Activated naive CD4-positive, alpha-beta T cell treated with Interleukin-2 at 50 U/mL for 16 hours (primary cell): ENCODE data around the gene NBEA.

Source experiments
- DNase-seq: peaks from one replicate; pipeline ENCODE4 v3.0.0-alpha.2; 2020

The NBEA gene

DNA sequence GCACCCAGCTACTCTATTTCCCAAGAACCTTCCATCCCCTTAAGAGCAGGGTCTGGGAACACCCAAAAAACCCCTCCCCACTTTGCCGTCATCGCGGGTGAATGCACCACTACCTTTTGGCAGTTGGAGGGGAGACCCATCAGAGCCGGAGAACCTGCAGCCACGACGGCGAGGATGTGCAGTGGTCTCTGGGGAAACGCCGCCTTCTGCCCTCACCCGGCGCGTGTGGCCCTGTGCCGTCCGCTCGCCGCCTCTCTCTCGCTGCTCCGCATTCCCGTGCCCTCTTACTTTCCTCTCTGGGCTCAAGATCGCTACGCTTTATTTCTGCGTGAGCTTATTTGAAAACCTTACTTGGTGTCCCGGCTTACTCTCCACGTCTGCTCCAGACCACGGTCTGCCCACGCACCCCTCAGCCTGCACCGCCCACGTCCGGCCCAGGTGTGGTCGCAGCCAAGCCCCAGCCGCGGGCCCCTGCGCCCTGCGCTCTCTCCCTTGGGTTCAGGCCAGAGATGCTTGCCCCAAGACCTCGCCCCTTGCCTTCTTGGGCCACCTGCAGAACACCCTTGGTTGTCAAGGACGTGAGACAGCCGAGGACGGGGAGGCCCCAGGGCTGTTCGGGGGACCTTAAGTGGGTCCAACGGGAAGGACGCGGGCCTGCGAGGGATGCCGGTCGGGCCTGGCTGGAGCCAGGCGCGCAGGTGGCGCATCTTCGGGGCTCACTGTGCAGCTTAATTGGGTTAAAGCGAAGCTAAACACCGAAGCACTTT is 536.4 kb downstream of the NBEA start:
- no peak for DNase-seq

DNA sequence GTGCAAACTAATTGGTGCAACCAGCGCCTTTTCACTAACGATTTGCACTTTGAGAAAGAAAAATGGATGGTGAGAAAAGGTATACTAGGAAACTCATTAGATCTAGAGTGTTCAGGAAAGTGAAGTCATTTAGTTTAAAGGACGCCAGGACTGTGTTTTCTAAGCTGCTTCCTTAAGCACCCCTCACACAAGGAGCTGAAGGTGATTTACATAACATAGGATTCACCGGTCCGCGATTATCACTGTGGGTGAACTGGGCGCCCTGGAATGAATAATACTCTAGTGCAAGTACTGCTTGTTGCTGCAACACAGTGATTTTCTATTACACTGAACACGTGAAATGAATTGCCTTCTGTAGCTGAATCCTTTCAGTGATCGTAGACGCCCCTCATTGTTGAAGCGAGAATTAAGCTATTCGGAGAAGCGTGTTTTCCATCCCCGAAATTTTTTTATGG is 537.0 kb downstream of the NBEA start:
- no peak for DNase-seq

DNA sequence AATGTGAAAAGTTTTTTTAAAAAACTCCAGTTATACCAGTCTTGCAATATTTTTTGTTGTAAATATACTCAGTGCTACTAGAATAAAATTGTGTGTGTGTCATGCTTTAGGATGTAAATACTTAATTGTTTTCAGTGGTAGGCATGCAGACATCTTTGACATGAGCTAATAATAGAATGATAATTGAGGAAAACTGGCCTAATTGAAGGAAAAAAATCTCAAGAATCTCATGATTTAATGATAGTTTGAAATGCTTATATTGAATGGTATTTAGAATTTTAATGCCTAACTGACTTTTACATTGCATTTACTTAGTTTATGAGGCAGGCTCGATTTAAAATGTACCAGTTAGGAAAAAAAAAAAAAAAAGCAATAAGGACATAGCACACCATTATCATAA is 537.6 kb downstream of the NBEA start:
- DNase-seq, result no peak

DNA sequence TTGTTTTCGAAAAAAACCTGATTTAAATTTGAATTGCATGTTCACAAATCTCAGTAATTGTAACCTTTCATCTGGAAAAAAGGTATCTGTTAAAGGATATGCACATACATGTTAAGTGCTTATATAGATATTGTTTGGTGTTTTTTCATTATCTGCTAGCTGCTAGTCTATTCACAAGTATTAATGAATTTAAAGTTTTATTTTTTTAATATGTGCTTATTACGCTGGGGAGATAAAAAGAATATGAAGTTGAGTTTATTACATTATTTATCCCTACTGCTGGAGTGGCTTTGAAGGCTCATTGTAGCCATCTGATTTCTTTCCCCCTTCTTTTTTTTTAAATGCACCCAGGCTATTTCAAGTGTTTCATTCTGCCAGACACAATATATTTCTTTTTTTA is 538.3 kb downstream of the NBEA start:
- no peak for DNase-seq

DNA sequence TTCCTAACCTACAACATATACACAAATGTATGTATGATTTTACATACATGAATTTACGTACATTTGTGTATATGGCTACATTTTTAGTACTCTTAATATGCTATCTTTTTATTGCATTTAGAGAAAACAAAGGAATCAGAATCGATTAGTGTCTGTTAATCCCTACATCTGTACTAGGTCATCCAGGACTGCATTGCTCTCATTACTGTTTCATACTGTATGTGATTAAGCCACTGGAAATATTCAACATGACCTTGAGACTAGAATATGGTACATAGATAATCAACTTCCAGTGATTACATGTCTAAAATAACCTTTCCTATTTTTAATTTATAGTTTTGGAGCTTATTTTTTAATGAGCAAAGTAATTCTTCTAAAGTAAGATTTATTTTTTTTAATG is 539.7 kb downstream of the NBEA start:
- no peak for DNase-seq

DNA sequence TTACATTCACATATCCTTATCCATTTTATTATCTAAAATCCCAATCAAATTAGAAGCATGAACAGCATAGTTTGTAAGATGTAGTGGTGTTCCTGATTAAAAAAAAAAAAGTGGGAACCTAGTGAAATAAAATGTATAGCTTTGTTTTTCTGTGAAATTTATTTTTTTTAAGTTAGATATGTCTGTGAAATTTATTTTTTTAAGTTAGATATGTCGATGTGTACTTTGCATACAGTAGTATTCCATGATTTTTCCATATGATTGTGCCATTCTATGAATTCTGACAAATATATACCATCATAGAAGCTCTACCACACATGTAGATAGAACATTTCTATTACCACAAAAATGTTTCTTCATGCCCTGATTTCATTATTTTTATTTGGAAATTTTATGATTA is 540.5 kb downstream of the NBEA start:
- no peak for DNase-seq

DNA sequence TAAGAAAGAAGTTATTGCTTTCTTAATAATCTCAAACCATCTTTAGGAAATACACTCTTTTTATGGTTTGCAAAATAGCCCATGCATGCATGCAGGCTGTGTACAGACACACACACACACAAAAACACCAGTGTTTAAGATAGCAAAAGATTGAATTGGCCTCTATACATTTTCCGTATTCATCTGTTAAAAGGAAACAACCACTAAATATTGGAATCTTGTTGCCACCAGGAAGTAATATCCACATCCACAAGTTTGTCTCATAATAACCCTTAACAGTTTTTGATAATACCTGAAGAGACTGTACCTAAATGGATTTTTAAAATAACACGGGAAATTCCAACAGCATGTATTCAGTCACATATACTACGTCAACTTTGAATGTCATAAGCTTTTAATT is 541.7 kb downstream of the NBEA start:
- DNase-seq, result no peak

DNA sequence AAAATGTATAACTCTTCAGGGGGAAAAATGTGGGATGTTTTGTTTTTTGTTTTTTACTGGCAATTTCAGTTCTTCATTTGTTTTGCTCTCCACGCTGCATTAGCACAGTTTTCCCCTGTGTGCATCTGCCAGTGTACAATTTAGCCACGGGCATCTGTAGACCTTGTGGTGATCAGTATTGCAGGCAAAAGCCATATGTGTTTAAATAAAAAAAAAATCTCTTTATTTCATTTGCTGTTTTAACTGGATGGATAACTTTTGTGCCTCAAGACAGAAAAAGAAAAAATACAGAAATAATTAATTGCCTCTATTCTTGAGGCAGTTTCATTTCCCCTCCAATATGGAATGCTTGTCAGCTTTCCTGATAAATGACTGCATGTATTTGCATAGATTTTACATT is 542.3 kb downstream of the NBEA start:
- DNase-seq, result no peak

DNA sequence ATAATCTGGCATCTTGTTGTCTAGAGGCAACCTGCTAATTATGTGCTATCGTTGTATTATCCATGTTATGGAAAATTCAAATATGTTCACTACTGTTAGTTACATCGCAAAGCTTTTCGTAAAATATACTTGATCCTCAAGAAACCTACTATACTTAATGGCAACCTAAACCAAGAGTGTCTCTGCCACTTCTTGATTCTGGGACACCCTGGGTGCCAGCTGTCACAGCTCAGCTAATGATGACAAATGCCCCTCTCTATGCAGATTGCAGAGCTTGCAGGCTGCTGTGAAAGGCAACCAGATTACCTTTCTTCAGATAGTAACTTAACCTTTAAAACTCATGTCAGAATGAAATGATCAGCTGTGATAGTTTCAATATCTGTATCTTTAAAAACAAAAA is 543.4 kb downstream of the NBEA start:
- DNase-seq, result no peak

DNA sequence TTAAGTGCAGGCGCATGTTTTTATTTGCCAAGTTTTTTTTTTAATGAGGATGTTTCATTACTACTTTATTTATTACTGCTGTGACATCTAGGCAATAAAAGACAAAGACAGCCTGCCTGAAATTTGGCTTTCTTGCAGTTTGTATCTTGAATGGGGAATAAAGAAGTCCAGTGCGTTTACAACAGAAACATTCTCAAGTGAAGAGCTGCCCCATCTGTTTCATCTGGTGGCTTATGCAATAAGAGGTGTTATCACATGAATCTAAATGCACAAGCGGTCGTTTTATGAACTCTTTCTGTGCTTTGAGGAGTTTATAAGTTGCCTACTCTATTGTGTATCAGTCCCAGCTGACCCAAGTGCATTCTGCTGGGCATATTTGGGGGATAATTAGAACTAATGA is 547.0 kb downstream of the NBEA start:
- no peak for DNase-seq

DNA sequence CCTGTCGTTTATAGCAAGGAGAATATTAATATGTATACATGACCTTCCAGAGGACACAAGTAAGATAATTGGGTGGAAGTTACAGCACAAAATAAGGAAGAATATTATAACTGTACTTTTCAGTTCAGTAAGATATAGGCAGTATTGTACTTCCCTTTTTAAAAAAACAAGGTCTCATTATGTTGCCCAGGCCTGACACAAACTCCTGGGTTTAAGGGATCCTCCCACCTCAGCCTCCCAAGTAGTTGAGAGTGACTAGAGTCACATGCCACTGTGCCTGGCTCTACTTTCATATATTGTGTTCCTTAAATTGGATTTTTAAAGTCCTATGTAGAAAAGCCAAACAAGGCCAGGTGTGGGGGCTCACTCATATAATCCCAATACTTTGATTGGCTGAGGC is 553.9 kb downstream of the NBEA start:
- DNase-seq, result no peak

DNA sequence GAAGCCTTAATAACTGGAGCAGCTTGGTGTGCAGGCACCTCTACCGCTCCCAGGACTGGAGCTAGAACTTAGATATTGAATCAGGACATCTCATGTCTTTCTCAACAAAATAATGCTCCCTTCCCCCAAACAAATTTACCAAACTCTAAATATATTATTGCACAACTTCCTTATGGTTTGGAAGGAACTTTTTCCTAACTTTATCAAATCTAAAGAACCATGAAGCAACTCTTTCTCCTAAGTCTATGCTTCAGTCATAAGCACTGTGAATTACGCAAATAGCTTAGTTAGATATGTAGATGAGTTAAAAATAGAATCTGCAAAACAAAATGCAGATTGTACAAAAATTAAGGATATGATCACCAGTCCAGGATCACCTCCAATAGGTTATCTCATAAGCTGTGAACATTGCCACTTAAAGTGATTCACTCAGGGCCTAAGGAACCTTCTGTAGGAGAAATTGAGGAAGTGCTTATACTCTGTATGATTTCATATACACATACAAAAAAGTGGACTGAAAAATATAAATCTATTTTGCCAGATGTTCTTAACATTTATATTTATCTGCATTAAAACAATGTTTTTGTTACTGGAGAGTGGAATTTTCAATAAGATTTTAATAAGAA is 554.8 kb downstream of the NBEA start:
- DNase-seq, result no peak

DNA sequence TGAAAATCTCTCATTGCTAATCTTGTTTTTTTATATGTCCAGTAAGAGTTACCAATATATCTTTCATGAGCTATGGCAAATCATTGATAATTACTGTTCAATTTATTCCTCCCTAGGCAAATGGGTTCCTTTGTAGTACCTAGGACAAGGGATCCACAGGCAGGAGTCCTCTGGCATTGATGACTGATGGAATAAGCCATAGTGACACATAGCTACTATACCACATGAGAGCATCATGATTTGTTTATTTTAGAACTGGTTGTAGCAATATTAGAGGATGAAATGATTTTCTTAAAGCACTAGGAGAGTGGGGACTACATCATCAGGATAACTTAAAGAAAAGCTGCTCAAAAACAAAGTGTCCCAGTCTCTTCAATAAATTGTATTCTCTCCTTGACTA is 556.2 kb downstream of the NBEA start:
- DNase-seq, result no peak

DNA sequence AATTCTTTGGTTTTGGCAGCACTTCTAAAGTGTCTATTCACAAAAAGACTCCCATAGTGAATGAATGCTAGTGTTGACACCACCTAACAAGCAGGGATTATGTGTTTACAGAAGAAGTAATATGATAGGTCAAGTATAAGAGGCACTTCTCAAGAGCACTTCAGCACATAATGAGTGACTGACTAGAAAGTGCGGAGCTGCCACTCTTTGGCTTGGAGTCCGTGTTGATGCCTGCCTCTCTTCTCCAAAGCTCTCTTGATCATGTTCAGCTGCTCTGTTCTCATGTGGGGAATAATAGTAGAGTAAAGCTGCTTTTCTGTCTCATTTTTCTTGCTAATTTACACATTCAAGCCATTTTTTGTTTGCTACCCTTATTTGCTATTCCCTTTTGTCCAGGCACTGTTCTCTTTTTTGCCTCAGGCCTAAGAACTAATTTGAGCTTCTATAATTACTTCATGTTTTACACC is 557.2 kb downstream of the NBEA start:
- no peak for DNase-seq

DNA sequence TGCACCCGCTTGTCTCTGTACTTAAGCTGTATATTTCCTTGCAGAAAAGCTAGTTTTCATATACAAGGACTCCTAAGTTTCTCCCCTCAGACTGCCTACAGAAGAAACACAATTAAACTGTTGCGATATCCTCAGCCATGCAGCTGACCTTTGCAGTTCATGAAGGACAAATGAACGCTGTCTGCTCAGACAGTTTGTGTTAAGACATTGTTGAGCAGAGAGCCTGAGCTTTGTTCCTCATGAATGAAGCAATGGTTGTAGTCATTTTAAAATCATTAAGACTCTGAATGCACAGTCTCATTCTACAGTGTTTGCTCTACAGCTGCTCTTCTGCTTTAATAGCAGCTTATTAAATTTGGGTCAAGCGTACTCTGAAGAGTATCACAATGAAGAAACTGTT is 557.6 kb downstream of the NBEA start:
- DNase-seq, result no peak

DNA sequence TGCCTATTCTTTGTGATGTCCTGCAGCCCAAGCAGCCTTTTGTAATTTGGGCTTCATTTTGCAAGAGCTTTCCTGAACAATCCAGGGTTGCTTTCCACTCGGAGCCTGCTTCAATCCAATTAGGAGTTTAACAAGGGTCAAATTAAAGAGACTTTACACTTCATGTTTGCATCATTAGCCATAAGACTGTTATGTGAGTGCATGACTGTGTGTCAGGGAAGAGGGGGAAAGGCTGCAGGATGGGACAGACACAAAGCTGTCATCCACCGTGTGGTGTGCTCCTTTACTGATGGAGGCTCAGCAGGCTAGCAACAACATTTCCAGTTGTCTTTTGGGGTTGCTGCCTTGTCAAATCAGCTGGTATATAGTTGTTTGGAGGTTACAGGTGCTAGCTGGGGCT is 558.1 kb downstream of the NBEA start:
- no peak for DNase-seq

DNA sequence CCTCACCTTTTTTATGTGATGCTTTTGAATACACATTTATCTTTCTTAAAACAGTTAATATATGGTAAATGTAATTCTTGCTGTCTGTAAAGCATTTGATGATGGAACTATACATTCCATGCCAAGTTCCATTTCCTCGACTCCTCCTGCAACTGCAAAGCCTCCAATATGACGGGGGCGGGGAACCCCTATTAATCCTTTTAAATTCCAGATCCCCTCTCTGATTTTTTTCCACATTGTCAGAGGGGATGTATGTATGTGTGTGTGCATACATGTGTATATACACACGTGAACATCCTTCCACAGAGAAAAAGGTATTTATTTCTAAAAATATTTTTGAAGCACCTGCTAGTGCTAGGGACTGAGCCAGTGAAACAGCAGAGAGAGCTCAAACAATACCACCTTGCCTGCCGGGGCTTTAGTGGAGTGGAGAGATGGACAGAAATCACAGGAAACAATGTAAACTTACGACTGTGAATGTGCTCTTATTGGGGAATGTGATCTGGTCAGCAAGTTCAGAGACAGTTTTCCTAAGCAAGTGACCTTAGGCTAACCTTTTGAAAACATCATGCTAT is 559.7 kb downstream of the NBEA start:
- no peak for DNase-seq

DNA sequence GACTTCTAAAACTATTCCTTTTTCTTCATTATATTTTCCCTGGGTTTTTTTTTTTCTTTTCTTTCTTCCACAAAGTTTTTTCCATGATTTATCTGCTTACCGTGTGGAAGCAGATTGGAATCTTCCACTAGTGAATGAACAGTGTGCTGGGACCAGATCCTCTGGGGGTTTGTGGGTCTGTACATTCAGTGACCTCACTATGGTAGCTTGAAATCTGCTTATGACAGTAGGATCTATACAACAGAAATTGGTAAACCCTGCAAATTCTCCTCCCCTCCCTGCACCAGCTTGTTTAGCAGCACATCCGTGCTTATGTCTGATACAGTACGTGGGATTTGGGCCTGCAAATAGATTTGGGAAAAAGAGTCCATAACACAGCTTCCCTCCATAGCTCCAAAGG is 560.4 kb downstream of the NBEA start:
- DNase-seq, result no peak

DNA sequence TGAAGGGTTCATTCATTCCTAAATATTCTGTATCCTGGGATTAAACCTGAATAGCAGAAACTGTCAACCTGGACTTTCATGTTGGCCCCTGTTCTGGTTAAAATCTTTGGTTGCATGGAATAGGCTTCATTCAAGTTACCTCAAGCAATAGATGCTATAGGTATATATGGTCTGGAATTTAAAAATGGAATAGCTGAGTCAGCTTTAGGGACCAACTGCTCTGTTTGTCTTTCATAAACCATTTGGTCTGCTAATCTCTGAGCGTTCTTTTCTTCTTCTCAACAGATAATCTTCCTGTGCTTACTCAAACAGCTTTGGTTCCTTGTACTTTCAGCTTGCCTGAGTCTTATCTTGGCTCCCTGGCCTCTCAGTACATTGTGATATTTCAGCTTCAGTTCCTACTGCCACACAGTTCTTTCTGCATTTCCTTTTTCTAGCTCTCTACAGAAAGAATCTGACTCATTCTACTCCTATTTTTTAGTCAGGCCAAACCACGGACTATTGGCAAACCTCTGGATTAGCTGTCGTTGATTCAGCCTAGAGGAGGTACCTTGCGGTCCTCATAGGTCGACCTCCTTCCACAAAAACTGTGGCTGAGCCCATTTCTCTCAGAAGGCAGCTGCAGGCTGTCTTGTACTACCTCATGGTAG is 570.3 kb downstream of the NBEA start:
- no peak for DNase-seq

DNA sequence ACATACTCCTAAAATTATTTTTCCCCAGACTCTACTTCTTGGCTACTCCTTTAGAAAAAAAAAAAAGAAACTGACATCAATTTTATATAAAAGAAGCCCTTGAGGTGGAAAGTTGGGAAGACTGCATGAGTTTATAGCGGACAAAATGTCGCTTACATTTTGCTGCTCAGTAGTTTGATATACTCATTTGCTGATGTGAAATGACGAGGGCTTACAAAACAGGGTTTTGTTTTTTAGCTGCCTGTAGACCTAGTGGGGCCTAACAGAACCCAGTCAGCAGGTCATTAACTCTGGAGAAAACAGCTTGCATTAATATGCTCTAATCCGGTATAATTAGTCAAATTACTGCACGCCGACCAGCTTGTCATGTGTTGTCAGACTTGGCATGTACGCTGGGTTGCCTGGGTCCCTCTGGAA is 572.0 kb downstream of the NBEA start:
- no peak for DNase-seq

DNA sequence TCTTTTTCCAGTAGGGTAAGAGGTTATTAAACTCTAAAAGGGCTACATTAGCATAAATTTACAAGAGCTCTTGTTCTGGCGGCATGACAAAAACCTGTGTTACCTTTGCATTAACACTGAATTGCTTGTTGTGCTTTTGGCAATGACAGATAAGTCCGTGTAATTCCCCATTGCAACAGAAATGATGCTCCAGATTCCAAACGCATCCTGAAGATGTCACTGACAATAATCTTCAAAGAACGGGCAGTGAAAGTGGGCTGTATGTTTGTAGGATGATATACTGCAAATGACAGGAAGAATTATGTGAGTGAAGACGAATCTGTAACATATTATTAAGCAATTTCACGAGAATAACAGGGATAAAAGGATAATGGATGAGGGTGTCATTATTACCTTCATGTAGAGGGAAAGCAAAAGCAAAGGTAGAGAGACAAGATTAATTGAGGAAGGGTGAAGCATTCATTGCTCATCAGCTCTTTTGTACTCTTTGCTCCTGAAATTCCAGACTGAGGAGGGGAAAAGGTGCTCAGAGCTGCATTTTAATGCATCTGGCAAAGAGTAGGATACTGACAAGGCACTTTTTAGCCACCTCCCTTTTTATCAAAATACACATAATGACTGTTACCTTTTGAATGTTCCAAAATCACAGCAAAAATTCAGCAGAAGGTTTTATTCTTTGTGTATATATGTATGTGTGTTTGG is 572.9 kb downstream of the NBEA start:
- no peak for DNase-seq

DNA sequence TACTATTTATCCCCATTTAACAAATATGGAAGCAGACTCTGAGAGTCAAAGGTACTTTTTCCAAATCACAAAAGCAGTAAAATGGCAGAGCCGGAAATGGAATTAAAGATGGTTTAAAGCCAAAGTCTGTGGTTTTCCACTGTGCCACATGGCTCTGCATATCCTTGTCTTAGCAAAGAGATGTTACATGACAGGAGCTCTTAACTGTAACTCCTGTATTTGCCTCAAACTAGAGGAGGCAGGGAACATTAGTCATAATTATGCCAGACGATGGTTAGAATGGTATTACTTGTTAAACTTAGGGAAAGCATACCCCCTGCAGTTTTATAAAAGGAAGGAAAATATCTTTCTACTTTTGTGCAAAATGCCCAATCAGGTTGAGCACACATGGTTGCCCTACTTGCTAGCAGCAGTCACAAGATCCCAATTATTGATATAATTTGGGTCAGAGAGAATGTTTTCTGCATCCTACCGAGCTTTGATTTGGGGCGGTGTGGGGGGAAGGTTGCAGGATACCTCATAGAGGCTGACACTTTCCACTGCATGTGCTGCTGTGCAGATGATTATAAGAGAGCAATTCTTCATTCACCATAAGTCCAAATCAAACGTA is 576.4 kb downstream of the NBEA start:
- DNase-seq, result no peak

DNA sequence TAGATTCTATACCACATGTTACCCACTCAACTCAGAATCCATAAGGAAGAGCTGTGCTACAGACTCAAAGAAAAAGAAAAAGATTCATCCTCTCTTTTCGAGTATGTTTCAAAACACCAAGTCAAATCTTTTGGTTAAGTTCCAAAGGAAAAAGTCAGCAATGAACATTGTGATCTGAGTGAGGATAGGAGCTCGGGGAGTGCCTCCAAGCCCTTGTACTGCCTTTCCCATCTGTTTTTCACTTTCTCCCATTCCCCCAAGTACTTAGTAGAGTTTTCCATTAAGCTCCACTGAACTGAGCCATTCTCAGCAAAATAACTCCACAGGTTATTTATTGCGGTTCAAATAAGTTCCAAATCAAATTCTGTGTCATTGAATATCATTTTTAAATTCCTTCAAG is 582.1 kb downstream of the NBEA start:
- no peak for DNase-seq
